ENCODE data around the gene SSMEM1. TPM values are rescaled to one million over a fixed set of nuclear protein-coding genes. Genes with fewer than 3 reads are reported as not detected.

Gene SSMEM1
- not detected in 2 replicates for total RNA-seq

GRCh38 chr7:130207642-130208041 lies at the start of gene SSMEM1:
Gene SSMEM1, plus strand, starts transcription at chr7:130207860. Its CDS starts 51 bp downstream, at chr7:130207911.

GRCh38 chr7:130205084-130205947 lies 2.3 kb upstream of the SSMEM1 start, which contains the start of gene TMEM209:
Gene TMEM209, minus strand, starts transcription at chr7:130205406. Its CDS starts 31 bp downstream, at chr7:130205375.

Other genes starting within 250 kb of the SSMEM1 start
- gene ZC3HC1, start 156.5 kb upstream of the SSMEM1 start, total RNA-seq = 11.4 and 17.8 TPM in 2 replicates
- gene KLHDC10, start 137.3 kb upstream of the SSMEM1 start, total RNA-seq = 20.6 and 29.8 TPM in 2 replicates
- 12.6 and 13.6 TPM in 2 replicates for gene TMEM209, start 2.5 kb upstream of the SSMEM1 start, total RNA-seq
- not detected in 2 replicates for gene CPA2, start 59.0 kb downstream of the SSMEM1 start, total RNA-seq
- gene CPA4, start 85.3 kb downstream of the SSMEM1 start, total RNA-seq = 1.3 TPM in 1 of 2 replicates, not detected in the other
- gene CPA5, start 137.0 kb downstream of the SSMEM1 start, total RNA-seq = not detected in 2 replicates
- not detected in 2 replicates for gene CPA1, start 172.6 kb downstream of the SSMEM1 start, total RNA-seq
- 5.5 and 11.2 TPM in 2 replicates for gene CEP41, start 233.2 kb downstream of the SSMEM1 start, total RNA-seq